HG03175 (cell line): ENCODE results near the gene DDX6.
"Not testable (repeated sequence)": the region's sequence is repeated elsewhere in the genome, so short reads cannot be mapped to it uniquely, and the experiment has no call there.

Experiments used
- ATAC-seq: cut with Tn5 transposase; IDR thresholded peaks from one replicate; pipeline ENCODE4 v1.9.1; 2021; ENCODE audit warnings: mild to moderate bottlenecking, moderate library complexity; ENCODE audit not compliant: unreplicated experiment

DDX6 gene, protein sequence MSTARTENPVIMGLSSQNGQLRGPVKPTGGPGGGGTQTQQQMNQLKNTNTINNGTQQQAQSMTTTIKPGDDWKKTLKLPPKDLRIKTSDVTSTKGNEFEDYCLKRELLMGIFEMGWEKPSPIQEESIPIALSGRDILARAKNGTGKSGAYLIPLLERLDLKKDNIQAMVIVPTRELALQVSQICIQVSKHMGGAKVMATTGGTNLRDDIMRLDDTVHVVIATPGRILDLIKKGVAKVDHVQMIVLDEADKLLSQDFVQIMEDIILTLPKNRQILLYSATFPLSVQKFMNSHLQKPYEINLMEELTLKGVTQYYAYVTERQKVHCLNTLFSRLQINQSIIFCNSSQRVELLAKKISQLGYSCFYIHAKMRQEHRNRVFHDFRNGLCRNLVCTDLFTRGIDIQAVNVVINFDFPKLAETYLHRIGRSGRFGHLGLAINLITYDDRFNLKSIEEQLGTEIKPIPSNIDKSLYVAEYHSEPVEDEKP

DNA sequence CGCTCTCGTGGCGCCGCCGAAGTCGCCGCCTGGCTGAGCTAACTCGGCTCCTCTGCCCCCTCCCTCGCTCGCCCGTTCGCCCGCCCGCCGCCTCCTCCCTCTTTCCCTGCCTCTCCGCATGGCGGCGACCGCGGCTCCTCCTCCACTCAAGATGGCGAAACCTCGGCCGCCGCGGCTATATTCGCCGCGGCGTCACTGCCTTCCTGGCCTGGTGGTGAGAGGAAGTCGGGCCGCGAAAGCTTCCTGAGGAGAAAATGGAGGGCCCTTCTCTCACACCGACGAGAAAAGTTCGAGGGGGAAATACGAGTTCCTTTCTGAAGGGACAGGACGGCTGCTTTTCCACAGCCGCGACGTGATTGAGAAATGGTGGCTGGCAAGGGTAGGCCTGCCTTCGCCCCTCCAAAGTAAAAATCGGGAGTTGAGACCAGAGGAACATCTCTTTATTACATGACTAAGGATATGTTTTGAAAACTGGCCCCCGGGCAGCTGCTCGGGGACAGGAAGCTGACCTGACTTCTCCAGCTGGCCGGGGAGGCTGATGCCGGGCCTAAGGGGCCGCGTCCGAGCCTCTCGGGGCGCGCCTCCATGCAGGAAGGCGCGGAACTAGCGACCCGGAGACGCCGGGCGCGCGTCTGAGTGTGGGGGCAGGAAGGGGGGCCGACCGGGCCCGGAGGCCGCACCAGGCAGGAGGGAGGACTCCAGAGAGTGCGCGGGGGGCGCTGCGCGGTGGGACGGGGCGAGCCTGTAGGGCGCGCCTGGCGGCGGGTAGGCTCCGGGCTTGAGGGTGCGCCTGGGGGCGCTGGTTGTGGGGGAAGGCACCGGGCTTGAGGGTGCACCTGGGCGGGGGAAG is at the start of gene DDX6:
Gene DDX6, minus strand, starts transcription at position 54 of the 850 bp plus-strand sequence. CDS start 4,913 bp downstream, outside the sequence.
- peak; percentile 42 for ATAC-seq

DNA sequence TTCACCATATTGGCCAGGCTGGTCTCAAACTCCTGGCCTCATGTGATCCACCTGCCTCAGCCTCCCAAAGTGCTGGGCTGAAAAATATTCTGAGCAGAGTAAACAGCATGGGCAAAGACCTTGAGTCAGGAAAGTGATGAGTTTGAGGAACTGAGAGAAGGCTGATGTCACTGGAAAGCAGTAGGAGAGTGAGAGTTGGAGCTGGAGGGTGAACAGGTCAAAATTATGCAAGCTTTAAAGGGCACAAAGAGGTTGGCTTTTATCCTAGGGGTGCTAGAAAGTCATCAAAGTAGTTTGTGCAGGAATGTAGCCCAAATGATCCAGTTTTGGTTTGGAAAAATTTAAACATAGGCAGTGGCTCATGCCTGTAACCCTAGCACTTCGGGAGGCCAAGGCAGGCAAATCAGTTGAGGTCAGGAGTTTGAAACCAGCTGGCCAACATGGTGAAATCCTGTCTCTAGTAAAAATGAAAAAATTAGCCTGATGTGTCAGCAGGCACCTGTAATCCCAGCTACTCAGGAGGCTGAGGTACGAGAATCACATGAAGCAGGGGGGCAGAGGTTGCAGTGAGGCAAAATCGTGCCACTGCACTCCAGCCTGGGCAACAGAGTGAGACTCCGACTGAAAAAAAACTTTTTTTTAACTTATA is 48.1 kb upstream of the DDX6 start:
- peak; percentile 72 for ATAC-seq

DNA sequence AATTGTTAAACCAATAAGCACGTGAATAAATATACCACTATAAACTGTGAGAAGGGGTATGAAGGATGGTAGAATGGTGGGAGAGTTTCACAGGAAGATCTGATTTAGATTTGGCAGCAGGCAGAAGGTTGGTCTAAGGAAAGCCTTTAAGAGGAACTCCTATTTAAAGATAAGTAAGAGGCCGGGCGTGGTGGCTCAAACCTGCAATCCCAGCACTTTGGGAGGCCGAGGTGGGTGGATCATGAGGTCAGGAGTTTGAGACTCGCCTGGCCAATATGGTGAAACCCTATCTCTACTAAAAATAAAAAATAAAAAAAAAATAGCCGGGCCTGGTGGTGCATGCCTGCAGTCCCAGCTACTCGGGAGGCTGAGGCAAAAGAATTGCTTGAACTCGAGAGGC is 46.9 kb upstream of the DDX6 start:
- ATAC-seq: no peak

DNA sequence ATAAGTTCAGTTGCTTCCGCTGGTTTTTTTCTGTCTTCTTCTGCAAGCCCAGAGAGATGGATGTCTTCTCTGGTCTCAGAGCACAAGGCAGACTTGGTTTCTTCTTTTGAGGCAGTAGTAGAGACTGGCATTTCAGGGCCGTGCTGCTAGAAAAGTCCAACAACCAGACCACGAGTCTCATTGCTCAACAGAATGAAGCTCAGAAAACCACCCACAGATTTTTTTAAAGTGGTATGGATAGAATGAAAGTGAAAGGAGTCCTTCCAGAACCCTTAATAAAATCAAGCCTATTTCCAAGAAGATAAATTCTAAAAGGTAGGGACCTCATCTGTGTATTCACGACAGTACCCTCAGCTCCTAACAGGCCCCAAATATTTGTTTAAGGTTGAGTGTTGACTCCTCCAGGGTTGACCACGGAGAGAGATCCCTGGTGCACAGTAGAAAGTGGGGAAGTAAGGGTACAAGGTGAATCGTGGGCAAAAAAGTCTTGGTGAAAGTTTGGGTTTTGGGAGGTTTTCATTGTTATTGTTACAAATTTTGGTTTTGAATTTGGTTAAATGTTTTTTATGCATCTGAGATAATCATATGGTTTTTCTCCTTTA is 43.6 kb upstream of the DDX6 start:
- ATAC-seq: no peak

DNA sequence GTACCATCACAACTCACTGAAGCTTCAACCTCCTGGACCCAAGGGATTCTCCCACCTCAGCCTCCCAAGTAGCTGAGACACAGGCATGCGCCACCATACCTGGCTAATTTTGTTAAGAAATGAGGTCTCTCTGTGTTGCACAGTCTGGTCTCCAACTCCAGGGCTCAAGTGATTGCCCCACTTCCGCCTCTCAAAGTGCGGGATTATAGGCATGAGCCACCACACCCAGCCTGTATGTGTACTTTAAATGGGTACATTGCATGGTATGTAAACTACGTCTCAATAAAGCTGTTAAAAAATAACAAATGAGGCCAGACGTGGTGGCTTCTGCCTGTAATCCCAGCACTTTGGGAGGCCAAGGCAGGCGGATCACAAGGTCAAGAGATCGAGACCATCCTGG is 36.2 kb upstream of the DDX6 start:
- no peak for ATAC-seq

DNA sequence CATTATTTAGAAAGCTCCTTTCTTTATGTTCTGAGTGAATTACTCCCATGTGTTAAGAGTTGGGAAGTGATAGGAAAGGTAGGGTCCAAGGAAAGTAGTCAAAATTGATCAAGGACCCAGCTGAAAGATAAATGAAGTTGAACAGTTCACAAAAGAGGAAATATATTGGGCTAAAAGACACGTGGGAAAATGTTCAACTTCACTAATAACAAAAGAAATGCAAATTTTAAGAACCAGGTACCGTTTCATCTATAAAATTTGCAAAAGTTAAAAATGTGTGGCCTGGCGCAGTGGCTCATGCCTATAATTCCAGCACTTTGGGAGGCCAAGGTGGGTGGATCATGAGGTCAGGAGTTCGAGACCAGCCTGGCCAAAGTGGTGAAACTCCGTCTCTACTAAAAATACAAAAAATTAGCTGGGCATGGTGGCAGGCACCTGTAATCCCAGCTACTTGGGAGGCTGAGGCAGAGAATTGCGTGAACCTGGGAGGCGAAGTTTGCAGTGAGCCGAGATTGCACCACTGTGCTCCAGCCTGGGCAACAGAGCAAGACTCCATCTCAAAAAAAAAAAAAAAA is 32.1 kb upstream of the DDX6 start:
- not testable (repeated sequence) for ATAC-seq

DNA sequence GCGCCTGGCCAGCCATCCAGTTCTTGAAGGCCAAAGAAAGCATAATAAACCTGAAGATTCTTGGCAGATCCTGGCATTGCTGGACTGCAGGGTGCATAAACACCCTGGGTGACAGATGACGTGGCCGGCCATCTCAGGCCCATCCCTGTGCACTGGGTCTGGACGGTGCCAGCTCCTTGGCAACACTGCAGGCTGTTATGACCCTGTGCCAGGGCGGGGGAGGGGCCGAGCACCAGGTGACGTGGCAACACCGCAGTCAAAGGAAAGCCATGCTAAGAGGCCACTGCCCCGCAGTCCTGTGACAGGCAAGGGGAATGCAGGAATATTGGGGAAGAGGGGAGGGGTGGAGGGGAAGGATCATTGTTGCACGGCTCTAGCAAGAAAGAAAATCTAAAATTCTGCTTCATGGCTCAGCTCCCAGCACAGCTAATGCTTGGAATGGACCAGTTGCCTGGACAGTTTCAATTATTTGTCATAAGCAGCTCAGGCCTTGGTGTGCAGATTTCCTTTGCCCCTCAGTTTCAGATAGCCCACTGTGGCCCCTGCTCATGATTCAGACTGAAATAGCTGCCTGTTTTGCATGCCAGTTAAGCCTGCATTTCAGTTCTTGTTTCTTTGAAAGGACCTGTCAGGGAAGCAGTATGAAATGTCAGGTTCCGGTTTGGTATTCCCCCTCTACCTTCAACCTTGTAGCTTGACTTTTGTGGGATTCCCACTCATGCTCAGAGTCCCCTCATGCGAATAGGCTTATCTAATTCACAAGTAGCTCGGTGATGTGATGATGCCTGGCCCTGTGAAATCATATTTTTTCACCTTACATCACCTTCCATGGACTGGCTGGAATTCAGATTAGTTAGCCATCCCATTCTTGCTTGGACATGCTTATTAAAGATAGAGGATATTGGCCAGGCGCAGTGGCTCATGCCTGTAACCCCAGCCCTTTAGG is 29.7 kb upstream of the DDX6 start:
- peak; percentile 91 for ATAC-seq

DNA sequence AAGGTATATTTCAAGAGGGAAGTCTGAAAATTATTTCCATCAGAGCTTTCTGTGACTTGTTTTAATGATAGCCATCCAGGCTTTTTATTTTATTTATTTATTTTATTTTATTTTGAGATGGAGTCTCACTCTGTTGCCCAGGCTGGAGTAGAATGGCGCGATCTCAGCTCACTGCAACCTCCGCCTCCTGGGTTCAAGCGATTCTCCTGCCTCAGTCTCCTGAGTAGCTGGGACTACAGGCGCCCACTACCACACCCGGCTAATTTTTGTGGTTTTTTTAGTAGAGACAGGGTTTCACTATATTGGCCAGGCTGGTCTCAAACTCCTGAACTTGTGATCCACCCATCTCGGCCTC is 29.0 kb upstream of the DDX6 start:
- not testable (repeated sequence) for ATAC-seq

DNA sequence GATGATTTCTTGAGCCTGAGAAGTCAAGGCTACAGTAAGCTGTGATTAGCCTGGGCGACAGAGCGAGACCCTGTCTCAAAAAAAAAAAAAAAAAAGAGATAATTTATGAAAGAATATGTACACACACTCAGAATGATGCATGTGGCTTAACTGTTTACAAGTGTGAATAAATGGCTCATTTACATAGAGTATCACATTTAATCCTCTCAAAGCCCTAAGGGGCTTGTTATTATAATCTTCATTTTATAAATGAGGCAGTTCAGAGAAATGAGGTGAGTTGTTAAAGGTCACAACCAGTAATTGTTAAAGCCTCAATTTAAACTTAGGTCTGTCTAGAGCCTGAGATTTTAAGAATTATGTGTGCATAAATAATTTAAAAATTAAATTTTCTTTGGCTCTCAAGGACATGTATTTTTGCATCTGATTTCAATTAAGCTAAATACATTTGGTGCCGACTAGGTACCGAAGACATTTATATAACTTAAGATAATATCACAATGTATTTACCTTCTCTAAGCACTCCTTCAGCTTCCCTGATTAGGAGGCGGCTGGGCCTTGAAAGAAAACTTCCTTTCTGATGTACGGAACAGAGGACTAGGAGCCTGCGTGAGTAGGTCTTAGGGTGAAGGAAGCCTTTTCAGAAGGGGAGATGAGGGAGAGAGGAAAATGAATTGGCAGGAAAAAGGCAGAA is 28.5 kb upstream of the DDX6 start:
- no peak for ATAC-seq

DNA sequence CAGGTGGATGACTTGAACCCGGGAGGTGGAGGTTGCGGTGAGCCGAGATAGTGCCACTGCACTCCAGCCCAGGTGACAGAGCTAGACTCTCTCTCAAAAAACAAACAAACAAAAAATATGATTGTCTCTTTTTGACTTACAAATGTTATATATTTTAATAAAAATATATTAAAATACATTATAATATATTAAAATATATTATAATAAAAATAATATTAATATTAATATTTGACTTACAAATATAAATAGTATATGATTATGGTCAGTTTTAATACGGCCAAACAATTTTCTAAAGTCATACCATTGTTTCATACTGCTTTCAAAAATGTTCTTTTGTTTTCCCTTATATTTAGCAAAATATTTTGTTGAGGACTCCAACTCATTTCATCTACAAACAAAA is 27.2 kb upstream of the DDX6 start:
- ATAC-seq: no peak

DNA sequence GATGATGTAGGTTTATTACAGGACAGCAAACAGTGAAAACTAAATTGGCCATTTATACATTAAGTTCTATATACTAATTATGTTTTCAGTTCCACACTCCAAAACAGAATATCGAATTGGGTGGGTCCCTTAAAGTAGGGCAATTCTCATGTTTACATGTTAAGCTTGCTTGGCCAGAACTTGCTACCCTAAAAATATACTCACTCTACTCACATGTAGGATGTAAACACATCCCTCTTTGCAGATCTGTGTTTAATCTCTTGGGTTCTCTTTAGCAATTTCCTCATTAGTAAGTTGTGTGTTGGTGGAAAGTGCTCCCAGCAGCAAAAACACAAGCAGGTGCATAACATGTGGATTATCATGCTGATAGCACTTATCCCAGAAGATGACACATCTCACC is 22.6 kb upstream of the DDX6 start:
- no peak for ATAC-seq

DNA sequence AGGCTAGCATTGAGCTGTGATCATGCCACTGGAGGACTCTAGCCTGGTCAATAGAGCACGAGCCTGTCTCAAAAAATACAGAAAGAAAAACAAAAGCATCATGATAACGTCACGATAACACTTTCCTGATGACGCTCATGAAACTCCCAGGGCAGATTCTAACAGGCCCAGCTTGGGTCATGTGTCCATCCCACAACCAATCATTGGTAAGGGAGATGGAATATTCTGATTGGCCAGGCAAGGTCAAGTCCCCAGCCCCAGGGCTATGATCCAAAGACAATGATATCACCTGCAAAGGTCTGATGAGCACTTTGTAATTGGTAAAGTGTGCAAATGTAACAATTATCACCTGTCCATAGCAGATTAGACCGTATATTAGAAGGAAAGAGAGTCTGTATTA is 21.5 kb upstream of the DDX6 start:
- no peak for ATAC-seq

DNA sequence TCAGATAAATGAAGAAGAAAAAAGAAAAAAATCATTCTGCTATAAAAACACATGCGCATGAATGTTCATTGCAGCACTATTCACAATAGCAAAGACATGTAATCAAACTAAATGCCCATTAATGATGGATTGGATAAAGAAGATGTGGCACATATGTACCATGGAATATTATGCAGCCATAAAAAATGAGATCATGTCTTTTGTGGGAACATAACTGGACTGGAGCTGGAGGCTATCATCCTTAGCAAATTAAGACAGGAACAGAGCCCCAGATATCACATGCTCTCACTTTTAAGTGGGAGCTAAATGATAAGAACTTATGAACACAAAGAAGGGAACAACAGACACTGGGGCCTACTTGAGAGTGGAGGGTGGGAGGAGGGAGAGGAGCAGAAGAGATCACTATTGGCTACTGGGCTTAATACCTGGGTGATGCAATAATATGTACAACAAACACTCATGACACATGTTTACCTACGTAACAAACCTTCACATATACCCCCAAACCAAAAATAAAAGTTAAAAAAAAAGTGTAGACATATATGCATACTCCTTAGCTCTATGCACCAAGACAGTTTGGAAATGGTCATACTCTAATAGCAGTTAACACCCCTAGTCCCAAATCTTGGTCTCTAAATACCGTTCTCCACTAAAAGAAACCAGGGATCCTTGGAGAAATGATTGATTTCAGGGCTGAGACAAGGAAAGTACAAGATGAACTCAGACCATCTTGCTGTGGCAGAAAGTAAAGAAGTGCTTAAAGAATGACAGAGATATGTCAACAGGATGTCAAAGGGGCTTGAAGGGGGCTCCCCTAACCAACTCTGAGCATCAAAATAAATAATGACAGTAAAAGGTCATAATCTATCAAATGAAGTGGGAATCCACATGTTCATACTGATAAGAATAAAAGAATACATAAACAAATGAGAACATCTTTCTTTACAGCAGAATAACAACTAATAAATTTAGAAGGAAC is 17.1 kb upstream of the DDX6 start:
- no peak for ATAC-seq

DNA sequence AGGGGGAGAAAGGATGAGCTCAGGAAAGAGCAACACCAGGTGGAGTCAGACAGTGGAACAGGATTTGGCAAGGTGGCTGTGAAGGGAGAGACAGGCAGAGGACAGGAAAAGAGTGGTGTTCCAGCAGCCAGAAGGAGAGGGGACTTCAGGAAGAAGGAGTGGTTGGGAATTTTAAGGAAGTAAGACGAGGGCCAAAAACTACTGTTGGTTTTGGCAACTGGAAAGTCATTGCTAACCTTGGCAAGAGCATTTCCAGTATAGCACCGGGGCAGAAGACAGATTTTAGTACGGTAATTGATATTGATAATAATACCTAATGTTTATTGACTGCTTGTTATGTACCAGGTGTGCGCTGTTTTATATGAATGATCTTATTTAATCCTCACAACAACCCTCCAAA is 15.4 kb upstream of the DDX6 start:
- ATAC-seq: no peak

DNA sequence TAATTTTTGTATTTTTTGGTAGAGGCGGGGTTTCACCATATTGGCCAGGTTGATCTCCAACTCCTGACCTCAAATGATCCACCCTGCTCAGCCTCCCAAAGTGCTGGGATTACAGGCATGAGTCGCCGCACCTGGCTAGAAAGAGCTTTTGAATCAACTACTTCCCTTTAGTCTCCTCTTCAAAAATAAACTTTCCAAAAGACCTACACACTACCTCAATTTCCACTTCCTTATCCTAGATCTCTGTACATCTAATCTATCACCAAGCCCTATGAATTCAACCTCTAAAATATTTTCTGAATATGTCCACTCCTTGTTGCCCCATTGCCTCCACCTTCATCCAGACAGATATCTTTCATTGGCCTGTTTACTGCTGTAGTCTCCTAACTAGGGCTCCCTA is 13.1 kb upstream of the DDX6 start:
- no peak for ATAC-seq

DNA sequence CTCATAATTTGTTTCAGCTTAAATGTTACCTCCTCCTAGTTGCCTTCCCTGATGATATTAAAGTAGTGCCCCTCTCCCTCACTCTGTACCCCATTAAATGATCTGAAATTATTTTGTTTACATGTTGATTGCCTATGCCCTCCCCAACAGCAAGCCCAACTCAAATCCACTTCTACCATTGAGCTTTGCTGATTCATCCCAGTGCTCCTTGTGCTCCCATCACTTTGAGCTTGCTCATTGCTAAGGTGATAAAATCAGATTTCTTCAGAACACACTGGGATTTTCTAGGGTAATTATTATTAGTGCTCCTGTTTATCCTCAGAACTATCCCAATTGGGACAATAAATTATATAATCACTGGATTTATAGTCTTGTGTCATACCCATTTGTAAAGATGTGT is 8.4 kb upstream of the DDX6 start:
- ATAC-seq: no peak

DNA sequence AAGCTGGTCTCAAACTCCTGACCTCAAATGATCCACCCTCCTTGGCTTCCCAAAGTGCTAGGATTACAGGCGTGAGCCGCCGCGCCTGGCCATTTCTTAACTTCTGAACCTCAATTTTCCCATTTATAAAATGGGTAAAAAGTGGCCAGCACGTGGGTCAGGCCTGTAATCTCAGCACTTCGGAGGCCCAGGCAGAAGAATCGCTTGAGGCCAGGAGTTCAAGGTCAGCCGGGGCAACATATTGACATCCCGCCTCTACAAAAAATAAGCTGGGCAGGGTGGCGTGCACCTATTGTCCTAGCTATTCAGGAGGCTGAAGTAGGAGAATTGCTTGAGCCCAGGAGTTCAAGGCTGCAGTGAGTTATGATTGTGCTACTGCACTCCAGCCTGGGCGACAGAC is 6.5 kb upstream of the DDX6 start:
- no peak for ATAC-seq

DNA sequence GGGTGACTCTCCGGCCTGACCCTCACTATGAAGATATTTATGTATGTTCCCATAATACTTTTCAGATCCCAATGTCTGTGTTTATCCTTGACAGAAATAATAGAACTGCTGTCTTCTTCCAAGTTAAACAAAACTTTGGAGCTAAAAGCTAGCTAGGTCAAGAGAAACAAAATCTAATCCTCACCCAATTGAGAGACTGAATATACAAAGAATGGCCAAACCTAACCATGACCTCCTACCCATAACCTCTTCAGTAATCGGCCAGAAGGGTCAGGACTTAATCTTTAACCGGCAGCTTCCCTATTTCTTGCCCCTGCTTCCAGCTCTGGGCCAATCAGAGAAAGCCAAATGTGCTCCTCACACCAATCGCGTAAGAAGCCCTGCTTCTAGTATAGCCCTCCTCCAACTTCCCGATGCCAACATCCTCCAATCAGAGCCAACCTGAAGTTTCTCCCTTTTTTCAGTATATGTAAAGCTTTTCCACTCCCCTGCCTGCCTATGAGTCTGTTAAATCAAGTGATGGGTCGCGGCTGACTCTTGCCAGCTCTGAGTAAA is 1.7 kb upstream of the DDX6 start:
- ATAC-seq: peak; percentile 60
